Occipital lobe (tissue), 2 donors: Measurements from ENCODE around the gene UGT1A10. TPM values are rescaled to one million over a fixed set of nuclear protein-coding genes. Genes with fewer than 3 reads are reported as not detected.
"Not testable (repeated sequence)": the region's sequence is repeated elsewhere in the genome, so short reads cannot be mapped to it uniquely, and the experiment has no call there.

Source experiments
- DNase-seq: peaks from one replicate; lab custom pipeline; 2025; lab: John Stamatoyannopoulos, UW
- total RNA-seq: library from RNA; depleted of rRNA; stranded (reverse); fragments of >200 nt; gene quantifications from one replicate; pipeline ENCODE4 v1.2.3, GENCODE V29; 2014

UGT1A10 gene
- total RNA-seq, 1 donor from 2014 or later = not detected

- DNase-seq = not testable (repeated sequence)
Observed at GRCh38 chr2:233655943-233656342, 19.7 kb downstream of the UGT1A10 start.

GRCh38 chr2:233656443-233656842 lies 20.2 kb downstream of the UGT1A10 start:
- no peak for DNase-seq

GRCh38 chr2:233658610-233659009 lies 22.4 kb downstream of the UGT1A10 start:
- DNase-seq = no peak

- DNase-seq = no peak
Observed at GRCh38 chr2:233663911-233664310, 27.7 kb downstream of the UGT1A10 start.

- no peak for DNase-seq
Observed at GRCh38 chr2:233668605-233669260, 32.5 kb downstream of the UGT1A10 start.

- DNase-seq = no peak
Observed at GRCh38 chr2:233671290-233672161, 35.3 kb downstream of the UGT1A10 start, which contains the start of gene UGT1A9. UGT1A9 (plus strand) TSS chr2:233671898; CDS start chr2:233671935, 37 bp downstream.

GRCh38 chr2:233672886-233673285 lies 36.6 kb downstream of the UGT1A10 start:
- DNase-seq = no peak

- DNase-seq = no peak
Observed at GRCh38 chr2:233673896-233674295, 37.6 kb downstream of the UGT1A10 start.

- no peak for DNase-seq
Observed at GRCh38 chr2:233674314-233674713, 38.1 kb downstream of the UGT1A10 start.

GRCh38 chr2:233674995-233675394 lies 38.7 kb downstream of the UGT1A10 start:
- DNase-seq = no peak

GRCh38 chr2:233676046-233676445 lies 39.8 kb downstream of the UGT1A10 start:
- no peak for DNase-seq

- DNase-seq = no peak
Observed at GRCh38 chr2:233679196-233679595, 42.9 kb downstream of the UGT1A10 start.

GRCh38 chr2:233680361-233681045 lies 44.3 kb downstream of the UGT1A10 start:
- no peak for DNase-seq

GRCh38 chr2:233681521-233682099 lies 45.4 kb downstream of the UGT1A10 start, which contains the start of gene UGT1A7:
UGT1A7 (plus strand) TSS chr2:233681901; CDS start chr2:233681938, 37 bp downstream.
- DNase-seq = no peak

GRCh38 chr2:233684640-233685039 lies 48.4 kb downstream of the UGT1A10 start:
- DNase-seq = no peak

- DNase-seq = no peak
Observed at GRCh38 chr2:233686928-233687327, 50.7 kb downstream of the UGT1A10 start.

GRCh38 chr2:233688341-233688740 lies 52.1 kb downstream of the UGT1A10 start:
- DNase-seq = no peak

- DNase-seq = no peak
Observed at GRCh38 chr2:233689031-233689430, 52.8 kb downstream of the UGT1A10 start.

GRCh38 chr2:233689501-233689900 lies 53.3 kb downstream of the UGT1A10 start:
- DNase-seq = no peak

GRCh38 chr2:233690444-233690843 lies 54.2 kb downstream of the UGT1A10 start:
- no peak for DNase-seq
